NCI-H345 treated with DMSO at 0.1 percent for 48 hours (cell line): Measurements from ENCODE around the gene CTNS.

Source experiments
- DNase-seq: peaks from one replicate; lab custom pipeline; 2025; ENCODE audit not compliant: unreplicated experiment; lab: John Stamatoyannopoulos, UW

The CTNS gene

GRCh38 chr17:3622977-3623594 is 13.5 kb upstream of the CTNS start:
- DNase-seq, result no peak

DNA sequence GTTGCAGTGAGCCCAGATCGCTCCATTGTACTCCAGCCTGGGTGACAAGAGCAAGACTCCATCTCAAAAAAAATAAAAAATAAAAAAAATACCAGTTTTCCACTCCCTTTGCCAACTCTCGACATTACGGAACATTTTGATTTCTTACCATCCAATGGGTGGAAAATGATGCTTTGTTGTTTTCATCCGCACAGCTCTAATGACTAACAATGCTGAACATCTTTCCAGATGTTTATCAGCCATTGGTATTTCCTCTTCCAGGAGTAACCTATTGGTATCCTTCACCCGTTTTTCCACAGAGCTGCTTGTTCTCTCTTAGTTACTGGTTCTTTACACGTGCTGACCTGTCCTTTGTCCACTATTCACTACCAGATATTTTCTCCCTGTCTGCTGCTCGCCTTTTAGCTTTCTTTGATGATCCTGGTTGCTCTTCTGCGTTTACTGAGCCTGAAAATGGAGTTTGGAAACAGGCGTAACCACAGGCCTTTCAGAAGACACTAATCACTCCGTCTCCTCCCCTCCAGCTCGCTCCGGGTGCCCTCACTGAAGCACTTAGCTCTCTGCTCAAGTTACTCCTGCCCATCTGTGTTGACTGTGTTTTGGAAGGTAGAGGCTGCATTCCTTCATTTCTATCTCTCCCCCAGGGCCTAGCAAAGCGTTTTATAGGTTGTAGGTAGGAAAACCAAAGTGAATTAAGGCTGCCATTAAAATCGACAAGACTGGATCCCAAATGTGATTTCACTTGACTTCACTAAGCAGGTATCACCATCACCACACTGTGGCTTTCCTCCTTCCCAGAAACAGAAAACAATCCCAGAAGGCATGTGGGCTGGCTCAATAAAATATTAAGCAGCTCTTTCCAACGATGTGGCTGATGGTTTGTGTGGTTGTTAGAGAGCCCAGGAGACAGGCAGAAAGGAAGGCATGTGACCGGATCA is 9.5 kb upstream of the CTNS start:
- no peak for DNase-seq

GRCh38 chr17:3627769-3628167 is 8.8 kb upstream of the CTNS start:
- DNase-seq, result no peak

DNA sequence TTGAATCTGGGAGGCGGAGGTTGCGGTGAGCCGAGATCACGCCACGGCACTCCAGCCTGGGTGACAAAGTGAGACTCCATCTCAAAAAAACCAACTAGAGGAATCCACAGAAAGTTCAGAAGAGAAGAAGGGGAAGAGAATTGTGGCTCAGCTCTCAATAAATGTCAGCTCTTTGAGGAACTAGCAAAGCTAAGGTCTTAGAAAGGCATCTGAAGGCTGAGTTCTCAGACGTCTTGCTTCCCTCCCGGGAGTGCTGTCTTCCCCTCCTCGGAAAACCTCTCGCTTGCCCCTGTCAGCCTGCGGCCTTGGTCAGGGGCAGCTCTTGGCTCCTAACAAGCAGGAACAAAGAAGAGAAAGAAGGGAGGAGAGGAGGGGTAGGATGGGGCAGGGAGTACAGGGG is 5.8 kb upstream of the CTNS start:
- DNase-seq, result no peak

DNA sequence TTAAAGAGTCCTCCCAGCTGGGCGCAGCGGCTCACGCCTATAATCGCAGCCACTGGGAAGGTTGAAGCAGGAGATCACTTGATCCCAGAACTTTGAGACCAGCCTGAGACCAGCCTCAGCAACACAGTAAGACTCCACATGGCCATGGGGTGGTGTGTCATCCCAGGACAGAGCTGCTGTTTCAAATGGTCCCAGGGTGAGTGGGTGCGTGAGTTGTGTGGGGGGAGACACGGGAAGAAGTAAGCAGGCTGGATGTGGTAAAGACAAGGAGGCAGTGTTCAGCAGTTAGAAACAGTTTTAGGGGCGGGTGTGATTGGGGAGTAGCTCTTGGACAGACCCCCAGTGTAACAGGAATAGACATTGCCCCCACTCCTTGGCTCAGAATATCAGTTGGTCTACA is 4.3 kb upstream of the CTNS start:
- DNase-seq, result no peak

DNA sequence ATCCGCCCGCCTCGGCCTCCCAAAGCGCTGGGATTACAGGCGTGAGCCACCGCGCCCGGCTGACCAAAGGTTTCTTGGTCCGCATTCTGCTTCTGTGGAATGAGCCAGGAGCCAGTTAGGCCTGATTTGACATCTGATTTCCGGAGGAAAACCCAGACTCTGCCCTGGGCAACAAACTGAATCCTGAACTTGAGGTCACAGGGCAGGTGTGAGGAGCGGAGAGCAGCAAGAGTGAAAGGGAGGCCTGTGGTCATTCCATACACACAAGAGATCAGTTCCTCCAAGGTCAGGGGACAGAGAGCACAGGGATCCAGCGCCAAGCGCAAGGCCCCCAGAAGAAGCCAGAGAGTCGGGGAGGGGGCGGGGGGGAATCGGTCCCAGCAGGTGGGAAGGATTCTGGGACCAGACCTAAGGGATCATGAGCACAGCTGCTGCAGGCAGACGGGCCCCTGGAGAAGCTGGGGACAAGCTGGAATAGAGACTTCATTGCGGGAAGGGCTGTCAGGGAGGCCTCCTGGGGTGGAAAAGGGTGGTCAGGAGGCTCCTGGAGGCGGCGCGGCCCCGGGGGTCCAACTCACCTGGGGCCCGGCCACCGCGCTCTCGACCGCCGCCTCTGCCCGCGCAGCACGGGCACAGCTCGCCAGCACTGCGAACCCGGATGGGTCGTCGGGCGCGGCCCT is 946 bp upstream of the CTNS start:
- no peak for DNase-seq

DNA sequence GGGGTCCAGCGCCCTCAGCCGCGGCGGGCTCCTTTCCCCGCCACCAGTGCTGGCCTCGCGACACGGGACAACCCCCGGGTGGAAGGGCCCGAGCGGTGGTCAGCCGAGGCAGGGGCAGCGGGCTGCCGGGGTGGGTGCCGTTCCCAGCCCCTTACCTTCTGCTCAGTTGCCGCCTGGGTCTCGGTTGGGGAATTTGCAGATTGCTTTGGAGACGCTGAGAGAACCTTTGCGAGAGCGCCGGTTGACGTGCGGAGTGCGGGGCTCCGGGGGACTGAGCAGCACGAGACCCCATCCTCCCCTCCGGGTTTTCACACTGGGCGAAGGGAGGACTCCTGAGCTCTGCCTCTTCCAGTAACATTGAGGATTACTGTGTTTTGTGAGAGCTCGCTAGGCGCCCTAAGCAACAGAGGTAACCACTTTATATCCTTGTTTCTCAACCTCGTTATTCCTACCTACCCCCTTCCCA is 381 bp downstream of the CTNS start:
- no peak for DNase-seq

- DNase-seq, result no peak
Observed at GRCh38 chr17:3639981-3640596, 3.5 kb downstream of the CTNS start.

- DNase-seq, result no peak
Observed at GRCh38 chr17:3641014-3641413, 4.5 kb downstream of the CTNS start.

GRCh38 chr17:3641717-3642486 is 5.3 kb downstream of the CTNS start:
- no peak for DNase-seq

- DNase-seq, result no peak
Observed at GRCh38 chr17:3643889-3644349, 7.4 kb downstream of the CTNS start.

- DNase-seq, result no peak
Observed at GRCh38 chr17:3645310-3645709, 8.8 kb downstream of the CTNS start.

GRCh38 chr17:3647251-3647650 is 10.7 kb downstream of the CTNS start:
- DNase-seq, result no peak

DNA sequence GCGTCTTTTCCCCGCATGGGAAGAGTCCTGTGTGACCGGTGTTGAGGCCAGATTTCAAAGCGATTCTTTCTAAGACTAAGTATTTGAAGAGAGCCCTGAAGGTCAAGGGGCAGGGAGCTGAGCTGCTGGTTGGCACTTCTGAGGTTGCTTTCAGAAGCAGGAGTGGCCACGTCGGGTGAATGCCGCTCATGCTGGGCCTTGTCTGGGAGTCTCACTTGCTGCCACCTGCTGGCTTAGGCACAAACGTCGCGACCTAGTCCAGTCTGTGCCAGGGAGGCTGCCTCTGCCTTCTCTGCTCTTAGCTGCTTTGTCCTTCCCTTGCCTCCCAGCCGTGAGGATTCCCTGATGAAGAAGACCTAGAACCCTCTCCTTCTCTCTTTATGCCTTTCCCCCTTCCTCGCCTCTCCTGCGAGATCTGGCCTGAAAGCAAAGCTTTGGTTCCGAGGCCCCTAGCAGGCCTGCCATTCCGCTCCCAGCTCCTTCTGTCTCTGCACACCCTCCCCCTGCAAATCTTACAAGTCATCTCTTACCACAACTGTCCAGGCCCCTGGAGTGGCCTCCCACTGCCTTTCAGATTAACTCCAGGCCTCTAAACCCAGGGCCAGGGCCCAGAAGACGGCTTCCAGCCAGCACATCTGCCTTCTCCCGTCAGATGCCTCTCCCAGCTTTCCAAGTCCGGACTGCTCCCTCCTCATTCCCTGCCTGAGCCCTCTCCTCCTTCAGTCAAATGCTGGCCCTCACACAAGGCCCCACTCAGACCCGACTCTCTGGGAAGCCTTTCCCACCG is 11.4 kb downstream of the CTNS start:
- no peak for DNase-seq

DNA sequence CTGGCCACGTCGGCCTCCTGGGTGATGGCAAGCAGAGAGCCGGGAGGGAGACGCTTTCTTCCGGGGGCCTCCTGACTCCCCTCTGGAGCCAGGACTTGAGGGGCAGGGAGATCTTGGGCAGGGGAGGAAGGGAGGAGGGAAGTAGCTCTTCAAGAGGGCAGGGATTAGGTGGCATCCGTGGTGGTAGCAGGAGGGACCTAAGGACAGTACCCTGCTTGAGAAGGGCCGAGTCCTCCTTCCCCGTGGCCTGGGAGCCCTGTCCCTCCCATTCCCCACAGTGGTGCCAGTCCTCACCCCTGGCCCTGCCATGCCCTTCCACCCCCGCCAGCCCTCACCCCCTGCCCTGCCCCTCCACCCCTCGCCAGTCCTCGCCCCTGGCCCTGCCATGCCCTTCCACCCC is 19.2 kb downstream of the CTNS start:
- no peak for DNase-seq

DNA sequence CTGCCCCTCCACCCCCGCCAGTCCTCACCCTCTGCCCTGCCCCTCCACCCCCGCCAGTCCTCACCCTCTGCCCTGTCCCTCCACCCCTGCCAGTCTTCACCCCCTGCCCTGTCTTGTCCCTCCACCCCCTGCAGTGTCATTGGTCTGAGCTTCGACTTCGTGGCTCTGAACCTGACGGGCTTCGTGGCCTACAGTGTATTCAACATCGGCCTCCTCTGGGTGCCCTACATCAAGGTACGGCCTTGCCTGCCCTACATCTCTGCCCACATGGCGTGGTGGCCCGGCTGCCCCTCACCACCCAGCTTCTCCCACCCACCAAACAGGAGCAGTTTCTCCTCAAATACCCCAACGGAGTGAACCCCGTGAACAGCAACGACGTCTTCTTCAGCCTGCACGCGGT is 19.8 kb downstream of the CTNS start:
- no peak for DNase-seq

DNA sequence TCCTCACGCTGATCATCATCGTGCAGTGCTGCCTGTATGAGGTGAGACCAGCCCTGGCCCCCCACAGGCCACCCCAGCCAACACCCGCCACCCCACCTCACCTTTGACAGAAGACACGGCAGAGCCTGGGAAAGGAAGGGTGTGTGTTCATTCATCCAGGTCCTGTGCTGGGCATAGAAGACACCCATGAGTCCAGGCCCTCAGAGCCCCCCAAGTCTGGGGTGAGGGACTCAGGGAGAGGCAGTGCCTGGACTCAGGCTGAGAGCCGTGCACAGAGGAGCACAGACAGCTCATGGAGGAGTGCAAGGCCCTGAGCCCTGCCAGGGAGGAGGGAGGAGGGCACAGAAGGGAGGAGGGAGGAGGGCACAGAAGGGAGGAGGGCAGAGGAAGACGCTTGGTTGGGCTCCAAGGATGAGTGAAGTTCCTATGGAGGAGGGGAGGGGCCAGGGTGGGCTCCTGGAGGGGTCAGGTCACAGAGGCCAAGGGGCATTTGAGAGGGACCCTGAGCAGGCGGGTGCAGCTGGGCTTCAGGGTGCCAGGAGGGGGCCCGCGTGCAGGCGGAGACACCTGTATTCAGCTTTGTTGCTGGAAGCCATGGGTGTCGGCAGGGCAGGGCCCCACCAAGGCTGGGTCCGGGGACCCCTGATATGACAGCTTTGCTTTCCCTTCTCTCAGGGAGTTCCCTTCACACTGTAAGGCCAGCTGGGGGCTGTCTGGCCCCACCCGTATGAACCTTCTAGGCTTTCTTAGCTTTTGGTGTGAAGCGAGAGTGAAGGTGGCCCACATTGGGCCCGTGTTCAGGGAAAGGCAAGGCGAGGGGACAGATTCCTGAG is 20.4 kb downstream of the CTNS start:
- no peak for DNase-seq

DNA sequence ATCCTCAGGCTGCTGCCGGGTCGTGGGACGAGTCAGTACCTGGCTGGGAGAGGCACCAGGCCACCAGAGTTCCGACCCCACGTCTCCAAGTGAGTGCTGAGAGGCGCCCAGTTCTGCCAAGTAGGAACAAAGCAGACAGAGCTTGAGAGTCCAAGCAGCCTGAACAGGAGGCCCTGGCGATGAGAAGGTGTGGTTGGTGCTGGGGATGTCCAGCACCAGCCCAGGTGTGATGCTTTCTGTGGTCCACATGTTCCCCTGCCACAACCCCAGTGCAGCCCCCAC is 21.0 kb downstream of the CTNS start:
- no peak for DNase-seq
